Smooth muscle cell (in vitro differentiated cells): ENCODE data around the gene FAM20C. TPM values are rescaled to one million over a fixed set of nuclear protein-coding genes. Genes with fewer than 3 reads are reported as not detected.

Experiments used
- DNase-seq: peaks from one replicate; lab custom pipeline; 2025; ENCODE audit not compliant: unreplicated experiment; lab: John Stamatoyannopoulos, UW
- H2AFZ ChIP-seq: fragments of 200-600 bp; sonication (generic); 2 replicates; pipeline ENCODE4 v1.6.0; 2016; ENCODE audit warnings: antibody characterized with exemption, low read depth, mild to moderate bottlenecking
- H3F3A ChIP-seq: fragments of 200-600 bp; sonication (generic); 2 replicates; pipeline ENCODE4 v1.6.0; 2017; ENCODE audit warnings: antibody characterized with exemption, low read depth
- H3K27ac ChIP-seq: fragments of 200-600 bp; sonication (generic); 2 replicates; pipeline ENCODE4 v1.5.1; 2016; ENCODE audit warnings: low read depth, mild to moderate bottlenecking
- H3K27me3 ChIP-seq: fragments of 200-600 bp; sonication (generic); 2 replicates; pipeline ENCODE4 v1.6.1; 2016; ENCODE audit warnings: low read depth, mild to moderate bottlenecking
- H3K36me3 ChIP-seq: fragments of 200-600 bp; sonication (generic); 2 replicates; pipeline ENCODE4 v1.5.1; 2016; ENCODE audit warnings: low read depth
- H3K4me1 ChIP-seq: fragments of 200-600 bp; sonication (generic); 2 replicates; pipeline ENCODE4 v1.5.1; 2016; ENCODE audit warnings: low read depth
- H3K4me2 ChIP-seq: fragments of 200-600 bp; sonication (generic); 2 replicates; pipeline ENCODE4 v1.6.0; 2016; ENCODE audit warnings: mild to moderate bottlenecking
- H3K4me3 ChIP-seq: fragments of 200-600 bp; sonication (generic); 2 replicates; pipeline ENCODE4 v1.5.1; 2016; ENCODE audit warnings: mild to moderate bottlenecking
- H3K79me2 ChIP-seq: fragments of 200-600 bp; sonication (generic); 2 replicates; pipeline ENCODE4 v1.6.0; 2016; ENCODE audit warnings: low read depth, mild to moderate bottlenecking
- H3K9ac ChIP-seq: fragments of 200-600 bp; sonication (generic); 2 replicates; pipeline ENCODE4 v1.6.0; 2016; ENCODE audit warnings: low read depth
- H3K9me3 ChIP-seq: fragments of 200-600 bp; sonication (generic); replicated peaks from 2 replicates; pipeline ENCODE4 v1.5.1; 2016; ENCODE audit warnings: low read depth
- H4K20me1 ChIP-seq: fragments of 200-600 bp; sonication (generic); 2 replicates; pipeline ENCODE4 v1.6.0; 2016; ENCODE audit warnings: low read depth
- WGBS: methylation state at CpG from one replicate; pipeline ENCODE4 v1.1.7; 2016; ENCODE audit warnings: low lambda C conversion rate; 5-methylcytosine and 5-hydroxymethylcytosine counted together
- polyA plus RNA-seq: library from polyadenylated mRNA; unstranded; fragments of >200 nt; fragmentation: Nextera tagmentation; extraction: Ambion mirVana; gene quantifications from 2 replicates; pipeline ENCODE4 v1.2.1, GENCODE V29; 2016
- total RNA-seq: library from RNA; depleted of rRNA; stranded (reverse); fragments of >200 nt; gene quantifications from 2 replicates; pipeline ENCODE4 v1.2.3, GENCODE V29; 2014
- TF ChIP-seq, protein P1 (sequence below): fragments of 200-600 bp; sonication (generic); IDR thresholded peaks from 2 replicates; pipeline ENCODE4 v1.5.1; 2017; ENCODE audit warnings: borderline replicate concordance, mild to moderate bottlenecking, antibody characterized with exemption; ENCODE audit not compliant: insufficient read depth, poor library complexity, severe bottlenecking

FAM20C gene
- total and polyA plus RNA-seq, 2 experiments from 2014 or later = 5.6 to 6.2 TPM

DNA sequence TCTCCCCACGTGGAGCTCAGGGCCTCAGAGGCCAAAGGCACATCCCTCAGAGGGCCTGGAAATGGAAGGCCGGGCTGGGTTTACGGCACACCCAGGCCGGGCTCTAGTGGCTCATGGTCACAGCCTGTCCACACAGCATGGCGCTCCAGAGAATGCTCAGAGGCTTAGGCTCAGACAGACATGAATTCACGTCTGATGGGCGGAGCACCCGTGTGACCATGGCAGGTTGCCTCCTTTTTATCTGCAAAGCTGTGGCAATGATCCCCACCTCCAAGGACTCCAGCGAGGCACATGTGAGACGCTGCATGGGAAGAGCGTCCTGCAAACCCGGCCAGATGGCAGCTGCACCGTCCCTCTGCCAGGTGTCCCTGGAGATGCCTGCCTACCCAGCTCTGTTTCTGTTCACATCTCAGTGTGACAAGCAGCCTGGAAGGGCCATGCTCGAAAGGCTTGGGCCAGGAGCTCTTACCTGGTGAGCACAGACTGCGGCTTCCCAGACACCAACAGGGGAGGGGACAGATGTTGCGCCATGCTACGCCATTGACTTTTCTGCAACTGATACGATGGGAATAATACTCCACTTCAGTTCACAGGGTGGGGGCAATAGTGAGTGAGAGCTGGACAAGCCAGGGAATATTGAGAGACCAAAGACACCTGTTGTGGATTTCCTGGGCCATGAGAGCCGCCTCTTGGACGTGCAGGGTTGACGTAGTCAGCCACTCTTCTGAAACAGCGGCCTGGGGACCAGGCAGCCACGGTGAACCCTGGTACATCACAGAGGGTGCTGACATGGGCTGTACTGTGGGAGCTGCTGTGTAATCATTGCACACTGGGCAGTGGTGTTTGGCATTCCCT, 34.4 kb upstream of the FAM20C start:
- no peak overlapping the region for H3K27ac ChIP-seq
- H3F3A ChIP-seq = peaks cover 7% of the 10 kb centered on the region
- peaks cover 9% of the 10 kb centered on the region for H3K4me1 ChIP-seq
- WGBS = 90% methylated on average over 23 of the region's 23 CpGs
- H3K27me3 ChIP-seq = no peaks in the 10 kb centered on the region
- no peaks in the 10 kb centered on the region for H3K9me3 ChIP-seq
- no peaks in the 10 kb centered on the region for H3K79me2 ChIP-seq
- no peak for DNase-seq
- no peak overlapping the region for H2AFZ ChIP-seq
- H3K4me3 ChIP-seq = no peak overlapping the region
- H4K20me1 ChIP-seq = no peaks in the 10 kb centered on the region
- TF ChIP-seq, protein P1, sequence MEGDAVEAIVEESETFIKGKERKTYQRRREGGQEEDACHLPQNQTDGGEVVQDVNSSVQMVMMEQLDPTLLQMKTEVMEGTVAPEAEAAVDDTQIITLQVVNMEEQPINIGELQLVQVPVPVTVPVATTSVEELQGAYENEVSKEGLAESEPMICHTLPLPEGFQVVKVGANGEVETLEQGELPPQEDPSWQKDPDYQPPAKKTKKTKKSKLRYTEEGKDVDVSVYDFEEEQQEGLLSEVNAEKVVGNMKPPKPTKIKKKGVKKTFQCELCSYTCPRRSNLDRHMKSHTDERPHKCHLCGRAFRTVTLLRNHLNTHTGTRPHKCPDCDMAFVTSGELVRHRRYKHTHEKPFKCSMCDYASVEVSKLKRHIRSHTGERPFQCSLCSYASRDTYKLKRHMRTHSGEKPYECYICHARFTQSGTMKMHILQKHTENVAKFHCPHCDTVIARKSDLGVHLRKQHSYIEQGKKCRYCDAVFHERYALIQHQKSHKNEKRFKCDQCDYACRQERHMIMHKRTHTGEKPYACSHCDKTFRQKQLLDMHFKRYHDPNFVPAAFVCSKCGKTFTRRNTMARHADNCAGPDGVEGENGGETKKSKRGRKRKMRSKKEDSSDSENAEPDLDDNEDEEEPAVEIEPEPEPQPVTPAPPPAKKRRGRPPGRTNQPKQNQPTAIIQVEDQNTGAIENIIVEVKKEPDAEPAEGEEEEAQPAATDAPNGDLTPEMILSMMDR = no peak
- H3K9ac ChIP-seq = no peak overlapping the region
- H3K4me2 ChIP-seq = no peak overlapping the region
- no peaks in the 10 kb centered on the region for H3K36me3 ChIP-seq

DNA sequence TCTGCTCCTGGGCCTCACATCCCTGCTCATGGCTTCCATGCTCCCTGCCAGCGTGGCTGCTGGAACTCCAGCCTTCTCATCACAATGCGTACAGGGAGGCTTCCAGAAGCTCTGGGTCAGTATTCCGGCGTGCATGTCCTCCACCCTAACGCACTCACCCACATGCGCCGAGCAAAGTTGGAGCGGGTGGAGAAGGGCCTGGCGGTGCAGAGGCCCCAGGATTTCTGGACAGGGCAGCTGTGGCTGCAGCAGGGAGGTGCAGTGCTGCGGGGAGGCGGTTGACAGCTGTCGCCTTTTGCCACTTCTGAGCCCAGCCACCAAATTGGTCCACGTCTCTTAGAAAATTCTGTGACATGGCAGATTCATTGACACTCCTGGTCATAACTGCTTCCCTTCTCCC, 33.6 kb upstream of the FAM20C start:
- TF ChIP-seq, protein P1 = no peak
- peaks cover 7% of the 10 kb centered on the region for H3F3A ChIP-seq
- H4K20me1 ChIP-seq = no peaks in the 10 kb centered on the region
- 95% methylated on average over 13 of the region's 13 CpGs for WGBS
- no peak overlapping the region for H3K27ac ChIP-seq
- H3K36me3 ChIP-seq = no peaks in the 10 kb centered on the region
- H3K79me2 ChIP-seq = no peaks in the 10 kb centered on the region
- no peak overlapping the region for H3K9ac ChIP-seq
- no peaks in the 10 kb centered on the region for H3K9me3 ChIP-seq
- no peak overlapping the region for H3K4me2 ChIP-seq
- H3K4me3 ChIP-seq = no peak overlapping the region
- H2AFZ ChIP-seq = no peak overlapping the region
- no peaks in the 10 kb centered on the region for H3K27me3 ChIP-seq
- H3K4me1 ChIP-seq = peaks cover 9% of the 10 kb centered on the region
- no peak for DNase-seq

DNA sequence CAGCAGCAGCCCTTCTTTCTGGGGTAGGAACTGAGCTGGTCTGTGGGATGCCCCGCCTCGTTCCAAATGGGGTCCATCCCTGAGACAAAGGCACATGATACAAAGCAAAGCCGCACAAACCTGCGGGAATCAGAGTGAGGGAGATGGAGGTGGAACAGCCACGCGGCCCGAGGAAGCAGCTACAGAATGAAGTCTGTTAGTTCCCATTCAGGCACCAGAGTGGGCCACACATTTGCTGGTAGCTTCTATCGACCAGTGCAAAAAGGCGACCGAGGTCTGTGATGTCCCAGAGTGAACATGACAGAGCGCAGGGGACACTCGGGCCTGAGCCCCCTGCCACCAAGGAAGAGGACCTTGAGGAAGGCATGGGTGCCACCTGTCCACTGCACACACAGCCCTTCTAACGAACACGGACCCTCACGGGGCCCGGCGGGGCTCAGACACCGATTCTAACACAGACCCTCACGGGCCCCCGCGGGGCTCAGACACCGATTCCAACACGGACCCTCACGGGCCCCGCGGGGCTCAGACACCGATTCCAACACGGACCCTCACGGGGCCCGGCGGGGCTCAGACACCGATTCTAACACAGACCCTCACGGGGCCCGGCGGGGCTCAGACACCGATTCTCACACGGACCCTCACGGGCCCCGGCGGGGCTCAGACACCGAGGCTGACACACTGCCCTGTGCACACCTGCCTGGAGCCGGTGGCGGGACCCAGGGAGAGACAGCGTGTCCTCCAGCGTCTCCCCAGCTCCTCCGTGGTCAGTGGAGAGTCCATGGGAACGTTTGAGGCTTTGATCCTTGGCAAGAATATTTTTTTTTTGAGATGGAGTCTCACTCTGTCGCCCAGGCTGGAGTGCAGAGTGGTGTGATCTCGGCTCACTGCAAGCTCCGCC, 32.8 kb upstream of the FAM20C start:
- Histone ChIP-seq H3K9ac (no peak overlapping the region), H2AFZ (no peak overlapping the region), H3K27me3 (no peaks in the 10 kb centered on the region), H3K9me3 (no peaks in the 10 kb centered on the region), H3F3A (peaks cover 7% of the 10 kb centered on the region), H3K4me3 (no peak overlapping the region), H3K4me2 (no peak overlapping the region), H3K4me1 (peaks cover 9% of the 10 kb centered on the region), H3K79me2 (no peaks in the 10 kb centered on the region), H3K27ac (no peak overlapping the region), H3K36me3 (no peaks in the 10 kb centered on the region), H4K20me1 (no peaks in the 10 kb centered on the region)
- DNase-seq = no peak
- TF ChIP-seq, protein P1 = no peak
- WGBS = 88% methylated on average over 47 of the region's 50 CpGs
